NCI-H2081 treated with DMSO at 0.1 percent for 48 hours (cell line): ENCODE measurements around the gene SPN.
"Not testable (repeated sequence)": the region's sequence is repeated elsewhere in the genome, so short reads cannot be mapped to it uniquely, and the experiment has no call there.

Experiments
- DNase-seq: peaks from one replicate; lab custom pipeline; 2025; lab: John Stamatoyannopoulos, UW

The SPN gene

DNA sequence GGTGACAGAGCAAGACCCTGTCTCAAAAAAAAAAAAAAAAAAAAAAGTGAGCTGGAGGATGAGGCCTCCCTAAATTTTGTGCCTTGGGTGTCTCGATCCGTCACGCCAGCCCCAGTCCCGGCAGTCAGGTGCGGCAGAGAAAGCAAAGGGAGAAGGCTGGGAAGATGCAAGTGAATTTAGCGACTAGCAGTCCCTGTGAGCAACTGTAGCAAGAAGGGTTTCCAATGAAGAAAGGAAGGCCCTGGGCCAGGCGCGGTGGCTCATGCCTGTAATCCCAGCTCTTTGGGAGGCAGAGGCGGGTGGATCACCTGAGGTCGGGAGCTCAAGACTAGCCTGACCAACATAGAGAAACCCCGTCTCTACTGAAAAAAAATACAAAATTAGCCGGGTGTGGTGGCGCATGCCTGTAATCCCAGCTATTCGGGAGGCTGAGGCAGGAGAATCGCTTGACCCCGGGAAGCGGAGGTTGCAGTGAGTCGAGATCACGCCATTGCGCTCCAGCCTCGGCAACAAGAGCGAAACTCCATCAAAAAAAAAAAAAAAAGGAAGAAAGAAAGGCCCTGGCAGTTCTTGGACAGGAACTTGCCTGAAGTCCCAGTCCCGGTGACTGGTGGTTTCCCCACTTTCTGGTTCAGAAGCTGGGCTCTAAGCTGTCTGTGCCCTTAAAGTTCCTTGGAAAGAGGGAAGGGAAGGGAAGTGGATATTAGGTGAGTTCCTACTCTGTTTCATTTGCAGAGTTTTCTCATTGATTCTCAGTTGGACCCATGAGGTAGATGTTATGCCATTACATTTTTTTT lies 14.1 kb downstream of the SPN start:
- DNase-seq: no peak

DNA sequence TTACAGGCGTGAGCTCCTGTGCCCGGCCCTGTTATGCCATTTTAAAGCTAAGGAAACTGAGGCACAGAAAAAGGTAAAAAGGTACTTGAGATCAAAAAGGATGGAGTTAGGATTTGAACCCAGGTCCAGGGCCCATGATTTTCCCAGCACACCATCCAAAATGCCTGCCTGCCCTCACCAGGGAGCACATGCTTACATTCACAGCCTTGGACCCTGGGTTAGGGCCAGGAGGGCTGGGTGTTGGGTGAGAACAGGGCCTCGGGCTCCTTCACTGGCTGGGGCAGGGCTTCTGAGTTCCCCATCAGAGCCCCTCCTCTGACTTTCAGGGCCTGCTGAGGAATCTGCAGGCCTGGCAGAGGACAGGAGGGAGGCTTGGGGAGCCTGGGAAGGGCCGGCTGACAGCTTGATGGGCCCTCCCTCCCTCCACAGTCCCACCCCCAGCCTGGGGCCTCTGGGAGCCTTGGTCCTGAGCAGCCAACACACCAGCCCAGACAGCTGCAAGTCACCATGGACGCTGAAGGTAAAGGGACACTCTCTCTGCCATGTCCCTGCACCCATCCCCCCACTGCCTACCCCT lies 15.7 kb downstream of the SPN start, which contains the start of gene QPRT:
QPRT (plus strand) TSS at position 490 of the 577 bp plus-strand sequence; CDS start at position 508, 18 bp downstream.
- DNase-seq: no peak

GRCh38 chr16:29680180-29680598 lies 17.1 kb downstream of the SPN start:
- DNase-seq: no peak

GRCh38 chr16:29683543-29684090 lies 20.6 kb downstream of the SPN start:
- DNase-seq: no peak

DNA sequence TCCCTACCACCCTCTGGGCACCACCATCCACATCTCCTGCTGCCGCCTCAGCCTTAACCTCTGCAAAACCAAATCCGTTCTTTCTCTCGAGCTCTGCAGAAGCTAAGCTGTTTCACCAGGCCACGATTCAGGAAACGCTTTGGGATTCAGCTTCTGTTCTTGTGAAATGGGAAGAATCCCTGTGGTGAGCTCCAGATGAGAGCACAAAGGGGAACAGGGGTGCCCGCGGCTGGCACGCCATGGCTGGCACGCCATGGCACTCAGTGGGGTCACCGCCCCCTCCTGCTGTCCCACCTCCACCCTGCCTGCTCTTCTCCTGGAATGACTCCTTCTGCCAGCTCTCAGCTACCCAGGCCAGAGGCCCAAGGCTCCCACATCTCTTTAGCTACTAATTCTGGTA lies 21.6 kb downstream of the SPN start:
- DNase-seq: no peak

DNA sequence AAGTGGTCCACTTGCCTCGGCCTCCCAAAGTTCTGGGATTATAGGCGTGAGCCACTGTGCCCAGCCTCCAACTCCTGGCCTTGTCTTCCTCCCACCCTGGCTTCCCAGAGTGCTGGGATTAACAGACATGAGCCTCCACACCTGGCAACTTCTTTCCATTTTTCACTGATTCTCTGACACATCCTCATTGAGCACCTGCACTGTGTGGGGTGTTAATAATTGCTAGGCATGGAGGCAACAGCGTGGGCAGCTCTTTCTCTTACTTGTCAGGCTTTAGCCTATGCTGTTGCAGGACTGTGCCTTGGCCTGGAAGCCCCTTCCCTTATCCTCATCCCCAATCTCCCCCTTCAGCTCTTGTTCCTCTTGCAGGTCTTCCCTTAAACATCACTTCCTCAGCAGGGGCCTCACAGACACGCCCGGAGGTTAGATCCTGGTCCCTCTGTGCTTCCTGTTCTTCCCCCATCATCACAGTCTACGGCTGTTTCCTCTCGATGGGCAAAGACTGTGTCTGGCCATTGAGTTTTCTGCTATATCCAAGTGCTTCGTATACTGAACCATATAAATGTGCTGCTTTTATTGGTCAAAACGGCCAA lies 23.8 kb downstream of the SPN start:
- no peak for DNase-seq

- DNase-seq: no peak
These were observed 24.7 kb downstream of the SPN start for GRCh38 chr16:29687755-29688154.

GRCh38 chr16:29688172-29688571 lies 25.1 kb downstream of the SPN start:
- no peak for DNase-seq

DNA sequence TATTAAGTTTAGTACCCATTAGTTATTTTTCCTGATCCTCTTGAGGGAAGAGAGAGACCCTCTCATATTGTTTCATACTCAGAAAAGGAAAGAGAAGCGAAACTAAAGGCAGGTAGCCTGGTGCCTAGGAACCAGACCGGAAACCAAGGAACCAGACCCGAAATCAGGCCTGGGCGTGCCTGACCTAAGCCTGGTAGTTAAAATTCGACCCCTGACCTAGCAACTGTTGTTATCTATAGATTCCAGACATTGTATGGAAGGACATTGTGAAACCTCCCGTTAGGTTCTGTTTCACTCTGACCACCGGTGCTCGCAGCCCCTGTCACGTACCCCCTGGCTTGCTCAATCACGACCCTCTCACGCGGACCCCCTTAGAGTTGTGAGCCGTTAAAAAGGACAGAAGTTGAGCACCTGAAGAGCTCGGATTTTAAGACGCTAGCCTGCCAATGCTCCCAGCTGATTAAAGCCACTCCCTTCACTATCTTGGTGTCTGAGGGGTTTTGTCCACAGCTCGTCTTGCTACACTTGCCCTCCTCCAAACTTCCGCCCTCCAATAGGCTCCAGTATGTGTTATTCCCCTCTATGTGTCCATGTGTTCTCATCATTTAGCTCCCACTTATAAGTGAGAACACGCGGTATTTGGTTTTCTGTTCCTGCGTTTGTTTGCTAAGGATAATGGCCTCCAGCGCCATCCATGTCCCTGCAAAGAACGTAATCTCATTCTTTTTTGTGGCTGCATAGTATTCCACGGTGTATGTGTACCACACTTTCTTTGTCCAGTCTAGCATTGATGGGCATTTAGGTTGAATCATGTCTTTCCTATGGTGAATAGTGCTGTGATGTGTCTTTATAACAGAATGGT lies 26.7 kb downstream of the SPN start:
- DNase-seq: not testable (repeated sequence)

DNA sequence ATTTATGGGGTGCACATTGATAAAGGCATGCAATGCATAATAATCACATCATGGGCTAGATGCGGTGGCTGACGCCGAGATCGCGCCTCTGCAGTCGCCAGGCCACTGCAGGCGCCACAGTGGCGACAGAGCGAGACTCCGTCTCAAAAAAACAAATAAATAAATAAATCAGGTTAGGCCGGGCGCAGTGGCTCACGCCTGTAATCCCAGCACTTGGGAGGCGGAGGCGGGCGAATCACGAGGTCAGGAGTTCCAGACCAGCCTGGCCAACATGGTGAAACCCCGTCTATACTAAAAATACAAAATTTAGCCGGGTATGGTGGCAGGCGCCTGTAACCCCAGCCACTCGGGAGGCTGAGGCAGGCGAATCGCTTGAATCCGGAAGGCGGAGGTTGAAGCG lies 29.6 kb downstream of the SPN start:
- not testable (repeated sequence) for DNase-seq

DNA sequence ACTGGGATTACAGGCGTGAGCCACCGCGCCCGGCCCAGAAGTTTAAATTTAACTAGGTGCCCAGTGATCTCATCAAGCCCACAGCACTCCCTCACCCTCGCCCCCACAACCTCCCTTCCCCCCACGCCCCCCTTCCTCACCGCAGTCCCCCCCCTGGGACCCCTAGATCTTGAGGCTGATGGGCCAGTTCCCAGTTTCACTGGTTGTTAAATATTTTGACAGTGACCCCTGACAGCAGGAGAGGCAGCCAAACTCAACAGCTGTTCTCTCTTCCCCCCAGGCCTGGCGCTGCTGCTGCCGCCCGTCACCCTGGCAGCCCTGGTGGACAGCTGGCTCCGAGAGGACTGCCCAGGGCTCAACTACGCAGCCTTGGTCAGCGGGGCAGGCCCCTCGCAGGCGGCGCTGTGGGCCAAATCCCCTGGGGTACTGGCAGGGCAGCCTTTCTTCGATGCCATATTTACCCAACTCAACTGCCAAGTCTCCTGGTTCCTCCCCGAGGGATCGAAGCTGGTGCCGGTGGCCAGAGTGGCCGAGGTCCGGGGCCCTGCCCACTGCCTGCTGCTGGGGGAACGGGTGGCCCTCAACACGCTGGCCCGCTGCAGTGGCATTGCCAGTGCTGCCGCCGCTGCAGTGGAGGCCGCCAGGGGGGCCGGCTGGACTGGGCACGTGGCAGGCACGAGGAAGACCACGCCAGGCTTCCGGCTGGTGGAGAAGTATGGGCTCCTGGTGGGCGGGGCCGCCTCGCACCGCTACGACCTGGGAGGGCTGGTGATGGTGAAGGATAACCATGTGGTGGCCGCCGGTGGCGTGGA lies 31.5 kb downstream of the SPN start:
- DNase-seq: no peak

- not testable (repeated sequence) for DNase-seq
These were observed 32.6 kb downstream of the SPN start for GRCh38 chr16:29695675-29696074.

DNA sequence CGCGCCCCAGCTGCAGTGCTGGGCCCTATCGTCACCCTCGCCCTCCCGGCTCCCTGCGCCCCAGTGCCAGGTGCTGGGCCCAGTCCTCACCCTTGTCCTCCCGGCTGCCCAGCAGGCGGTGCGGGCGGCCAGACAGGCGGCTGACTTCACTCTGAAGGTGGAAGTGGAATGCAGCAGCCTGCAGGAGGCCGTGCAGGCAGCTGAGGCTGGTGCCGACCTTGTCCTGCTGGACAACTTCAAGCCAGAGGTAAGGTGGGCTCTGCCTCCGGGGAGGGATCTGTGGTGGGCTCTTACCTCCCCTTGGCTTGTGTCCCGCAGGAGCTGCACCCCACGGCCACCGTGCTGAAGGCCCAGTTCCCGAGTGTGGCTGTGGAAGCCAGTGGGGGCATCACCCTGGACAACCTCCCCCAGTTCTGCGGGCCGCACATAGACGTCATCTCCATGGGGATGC lies 33.9 kb downstream of the SPN start:
- no peak for DNase-seq

DNA sequence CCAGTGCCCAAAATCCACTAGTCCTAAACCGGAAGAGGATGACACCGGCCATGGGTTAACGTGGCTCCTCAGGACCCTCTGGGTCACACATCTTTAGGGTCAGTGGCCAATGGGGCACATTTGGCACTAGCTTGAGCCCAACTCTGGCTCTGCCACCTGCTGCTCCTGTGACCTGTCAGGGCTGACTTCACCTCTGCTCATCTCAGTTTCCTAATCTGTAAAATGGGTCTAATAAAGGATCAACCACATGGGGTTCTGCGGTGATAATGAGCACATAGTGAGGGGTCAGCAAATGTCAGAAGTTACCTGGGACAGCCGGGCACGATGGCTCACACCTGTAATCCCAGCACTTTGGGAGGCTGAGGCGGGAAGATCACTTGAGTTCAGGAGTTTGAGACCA lies 34.3 kb downstream of the SPN start:
- DNase-seq: no peak

DNA sequence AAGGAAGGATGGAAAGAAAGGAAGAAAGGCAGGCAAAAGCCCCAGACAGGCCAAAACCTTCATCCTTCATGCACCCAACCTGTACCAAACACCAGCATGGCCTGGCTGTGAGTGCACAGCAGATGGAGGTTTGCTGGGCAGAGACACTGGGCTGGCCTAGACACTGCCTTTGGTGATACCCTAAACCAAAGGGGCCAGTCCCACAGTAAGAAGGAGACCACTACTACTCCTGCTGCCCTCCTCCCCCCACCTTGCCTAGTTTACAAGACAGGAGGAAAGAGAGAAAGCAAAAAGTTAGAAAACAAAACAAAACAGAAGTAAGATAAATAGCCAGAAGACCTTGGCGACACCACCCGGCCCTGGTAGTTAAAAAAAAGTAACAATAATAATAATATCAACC lies 35.0 kb downstream of the SPN start:
- no peak for DNase-seq

DNA sequence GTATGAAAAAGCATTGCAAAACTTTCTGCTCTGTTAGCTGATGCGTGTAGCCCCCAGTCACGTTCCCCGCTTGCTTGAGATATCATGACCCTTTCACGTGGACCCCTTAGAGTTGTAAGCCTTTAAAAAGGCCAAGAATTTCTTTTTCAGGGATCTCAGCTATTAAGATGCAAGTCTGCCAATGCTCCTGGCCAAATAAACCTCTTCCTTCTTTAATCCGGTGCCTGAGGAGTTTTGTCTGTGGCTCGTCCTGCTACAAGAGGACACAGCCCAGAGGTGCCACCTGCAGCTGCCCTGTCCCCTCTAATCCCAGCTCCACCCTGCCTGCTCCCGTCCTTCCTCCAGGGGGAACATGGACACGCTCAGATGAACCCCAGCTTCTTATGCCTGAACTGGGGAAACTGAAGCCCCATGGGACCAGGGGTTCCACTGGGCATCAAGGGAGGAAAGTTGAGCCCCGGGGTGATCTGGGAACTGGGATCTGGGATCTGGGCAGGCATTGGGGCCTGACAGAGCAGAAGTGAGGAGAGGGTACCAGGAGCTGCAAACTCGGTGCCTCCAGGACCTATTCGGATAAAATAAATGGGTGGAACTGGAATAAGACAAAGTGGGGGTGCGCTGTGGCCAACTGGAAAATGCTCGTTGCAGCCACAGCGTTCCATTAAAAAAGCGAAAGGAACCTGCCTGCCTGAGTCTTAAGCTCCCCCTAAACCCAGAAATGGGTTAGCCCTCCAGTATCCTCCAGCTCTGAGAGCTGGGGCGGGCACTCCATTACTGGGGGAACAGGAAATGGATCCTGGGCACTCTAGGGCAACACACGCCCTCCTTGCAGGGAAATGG lies 35.7 kb downstream of the SPN start:
- no peak for DNase-seq

- DNase-seq: no peak
These were observed 36.5 kb downstream of the SPN start for GRCh38 chr16:29699324-29700219.

- DNase-seq: no peak
These were observed 37.4 kb downstream of the SPN start for GRCh38 chr16:29700253-29700987.
